ENCODE data around the gene AP1M2.
"Not testable (repeated sequence)": the region's sequence is repeated elsewhere in the genome, so short reads cannot be mapped to it uniquely, and the experiment has no call there.

AP1M2 gene

DNA sequence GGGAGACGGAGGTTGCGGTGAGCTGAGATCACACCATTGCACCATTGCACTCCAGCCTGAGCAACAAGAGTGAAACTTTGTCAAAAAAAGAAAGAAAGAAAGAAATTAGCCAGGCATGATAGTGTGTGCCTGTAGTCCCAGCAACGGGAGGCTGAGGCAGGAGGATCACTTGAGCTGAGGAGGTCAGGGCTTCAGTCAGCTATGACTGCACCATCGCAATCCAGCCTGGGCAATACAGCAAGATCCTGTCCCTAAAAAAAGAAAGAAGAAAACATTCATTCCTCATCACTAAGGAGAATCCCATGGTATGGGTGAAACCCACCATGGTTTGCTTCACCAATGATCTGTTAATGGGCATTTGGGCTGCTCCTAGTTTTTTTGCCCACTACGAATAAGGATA is 13.0 kb upstream of the AP1M2 start:
- no peak for DNase-seq

DNA sequence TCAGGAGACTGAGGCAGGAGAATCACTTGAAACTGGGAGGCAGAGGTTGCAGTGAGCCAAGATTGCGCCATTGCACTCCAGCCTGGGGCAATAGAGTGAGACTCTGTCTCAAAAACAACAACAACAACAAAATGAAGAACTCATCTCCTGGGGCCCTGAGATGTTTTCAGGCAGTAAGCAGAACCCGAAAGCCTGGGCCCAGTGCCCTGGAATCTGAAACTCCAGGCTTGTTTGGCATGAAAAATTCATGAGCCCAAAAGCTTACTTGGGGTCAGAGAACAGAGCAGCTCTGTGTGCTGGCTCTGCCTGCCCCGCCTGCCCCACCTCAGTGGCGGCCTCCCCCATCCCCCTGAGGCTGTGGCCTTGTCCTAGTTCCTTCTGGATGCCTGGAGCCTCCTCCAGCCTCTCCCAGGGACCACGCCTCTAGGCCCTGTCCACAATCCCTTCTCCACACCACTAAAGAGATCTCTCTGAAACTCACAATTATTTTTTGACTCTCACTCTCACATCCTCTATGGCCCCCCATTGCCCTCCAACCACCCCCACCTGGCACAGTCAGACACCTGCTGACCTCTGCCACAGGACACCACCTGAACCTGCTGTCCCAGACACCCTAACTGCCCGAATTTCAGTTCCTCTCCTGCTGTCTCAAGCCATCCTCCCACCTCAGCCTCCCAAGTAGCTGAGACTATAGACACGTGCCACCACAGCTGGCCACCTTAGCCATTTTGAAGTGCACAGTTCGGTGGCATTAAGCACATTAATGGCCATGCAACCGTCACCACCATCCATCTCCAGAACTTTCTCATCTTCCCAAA is 6.9 kb upstream of the AP1M2 start:
- DNase-seq: no peak

DNA sequence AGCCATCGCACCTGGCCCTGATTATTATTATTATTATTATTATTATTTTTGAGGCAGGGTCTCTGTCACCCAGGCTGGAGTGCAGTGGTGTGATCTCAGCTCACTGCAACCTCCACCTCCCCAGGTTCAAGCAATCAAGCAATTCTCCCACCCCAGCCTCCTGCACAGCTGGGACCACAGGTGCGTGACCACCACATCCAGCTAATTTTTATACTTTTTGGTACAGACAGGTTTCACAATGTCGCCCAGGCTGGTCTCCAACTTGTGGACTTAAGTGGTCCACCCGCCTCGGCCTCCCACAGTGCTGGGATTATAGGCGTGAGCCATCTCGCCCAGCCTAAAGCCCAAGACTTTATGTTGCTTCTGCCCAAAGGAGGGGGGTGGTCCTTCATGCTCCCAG is 6.0 kb upstream of the AP1M2 start:
- no peak for DNase-seq

DNA sequence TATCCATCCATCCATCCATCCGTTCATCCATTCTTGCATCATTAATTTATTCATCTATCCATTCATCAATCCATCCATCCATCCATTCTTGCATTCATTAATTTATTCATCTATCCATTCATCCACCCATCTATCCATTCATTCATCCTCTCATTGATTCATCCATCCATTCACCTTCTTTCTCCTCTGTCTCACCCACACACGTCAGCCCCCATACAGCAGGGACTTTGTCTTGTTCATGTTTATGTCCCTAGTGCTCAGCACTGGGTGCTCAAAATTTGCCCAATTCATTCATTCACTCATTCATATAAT is 683 bp upstream of the AP1M2 start:
- no peak for DNase-seq

DNA sequence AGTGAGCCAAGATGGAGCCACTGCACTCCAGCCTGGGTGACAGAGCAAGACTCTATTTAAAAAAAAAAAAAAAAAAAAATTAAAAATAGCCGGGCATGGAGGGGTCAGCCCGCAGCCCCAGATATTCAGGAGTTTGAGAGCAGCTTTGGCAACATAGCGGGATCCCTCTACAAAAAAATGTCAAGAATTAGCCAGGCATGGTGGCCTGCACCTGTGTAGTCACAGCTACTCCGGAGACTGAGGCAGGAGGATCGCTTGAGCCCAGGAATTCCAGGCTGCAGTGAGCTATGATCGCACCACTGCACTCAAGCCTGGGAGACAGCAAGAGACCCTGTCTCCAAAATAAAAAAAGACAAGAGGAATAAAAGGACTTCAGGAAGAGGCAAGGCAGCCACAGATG is 716 bp downstream of the AP1M2 start:
- DNase-seq: no peak

DNA sequence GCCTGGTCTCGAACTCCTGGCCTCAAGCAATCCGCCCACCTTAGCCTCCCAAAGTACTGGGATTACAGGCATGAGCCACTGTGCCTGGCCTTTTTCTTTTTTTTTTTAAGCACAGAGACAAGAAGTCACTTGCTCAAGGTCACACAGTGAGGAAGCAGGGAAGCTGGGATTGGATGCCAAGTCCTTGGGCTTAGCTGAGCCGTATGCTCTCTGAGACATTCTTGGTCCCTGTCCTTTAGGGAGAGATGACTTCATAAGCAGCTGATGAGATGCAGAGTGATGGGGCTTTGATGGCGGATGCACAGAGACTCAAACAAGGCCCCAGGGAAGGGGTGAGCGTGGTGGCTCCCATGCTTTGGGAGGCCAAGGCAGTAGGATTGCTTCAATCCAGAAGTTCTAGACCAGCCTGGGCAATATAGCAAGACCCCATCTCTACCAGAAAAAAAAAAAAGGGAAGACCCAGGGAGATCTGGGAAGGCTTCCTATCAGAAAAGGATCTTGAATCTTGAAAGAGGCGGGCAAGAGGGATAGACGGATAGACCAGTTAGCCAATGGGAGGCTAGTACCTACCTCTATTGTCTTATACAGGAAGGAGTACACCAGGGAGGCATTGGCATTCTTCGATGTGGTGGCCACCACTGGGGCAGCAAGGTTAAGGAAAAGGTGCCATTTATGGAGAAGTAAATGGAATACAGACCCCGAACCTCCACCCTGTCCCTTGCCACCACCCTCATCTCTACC is 3.9 kb downstream of the AP1M2 start:
- DNase-seq: no peak

DNA sequence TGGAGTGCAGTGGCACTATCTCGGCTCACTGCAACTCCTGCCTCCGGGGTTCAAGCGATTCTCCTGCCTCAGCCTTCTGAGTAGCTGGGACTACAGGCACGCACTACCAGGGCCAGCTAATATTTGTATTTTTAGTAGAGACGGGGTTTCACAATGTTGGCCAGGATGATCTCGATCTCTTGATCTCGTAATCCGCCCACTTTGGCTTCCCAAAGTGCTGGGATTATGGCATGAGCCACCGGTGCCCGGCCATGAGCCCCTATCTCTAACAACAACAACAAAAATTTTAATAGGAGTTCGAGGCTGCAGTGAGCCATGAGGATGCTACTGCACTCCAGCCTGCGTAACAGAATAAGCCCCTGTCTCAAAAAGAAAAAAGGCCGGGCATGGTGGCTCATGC is 5.0 kb downstream of the AP1M2 start:
- DNase-seq: no peak

DNA sequence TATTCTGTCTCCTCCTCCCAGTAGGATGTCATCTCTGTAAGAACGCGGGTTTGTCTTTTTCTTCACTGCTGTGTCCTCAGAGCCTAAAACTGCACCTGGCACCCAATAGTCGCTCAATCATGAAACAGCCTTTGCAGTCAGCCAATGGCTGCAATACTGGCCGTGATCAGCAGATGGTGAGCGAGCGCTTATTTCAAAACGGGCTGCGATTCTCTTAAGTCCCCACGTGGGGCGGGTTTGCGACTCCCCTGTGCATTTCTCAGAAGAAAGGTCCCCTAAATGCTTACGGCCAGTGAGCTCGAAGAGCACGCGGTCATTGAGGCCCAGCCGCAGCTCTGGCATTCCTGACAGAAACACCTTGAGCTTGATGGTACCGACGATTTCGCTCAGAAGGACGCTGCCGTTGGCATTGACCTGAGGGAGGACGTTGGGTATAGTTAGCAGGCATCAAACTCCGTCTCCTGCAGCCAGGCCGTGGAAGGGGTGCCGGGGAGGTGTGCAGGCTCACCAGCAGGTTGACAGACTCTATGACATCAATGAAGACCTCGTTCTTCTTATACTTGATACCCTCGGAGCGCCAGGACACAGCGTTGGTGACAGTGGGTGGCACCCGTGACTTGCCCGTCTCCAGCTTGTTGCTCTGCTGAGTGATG is 6.0 kb downstream of the AP1M2 start:
- DNase-seq: peak; percentile 91

DNA sequence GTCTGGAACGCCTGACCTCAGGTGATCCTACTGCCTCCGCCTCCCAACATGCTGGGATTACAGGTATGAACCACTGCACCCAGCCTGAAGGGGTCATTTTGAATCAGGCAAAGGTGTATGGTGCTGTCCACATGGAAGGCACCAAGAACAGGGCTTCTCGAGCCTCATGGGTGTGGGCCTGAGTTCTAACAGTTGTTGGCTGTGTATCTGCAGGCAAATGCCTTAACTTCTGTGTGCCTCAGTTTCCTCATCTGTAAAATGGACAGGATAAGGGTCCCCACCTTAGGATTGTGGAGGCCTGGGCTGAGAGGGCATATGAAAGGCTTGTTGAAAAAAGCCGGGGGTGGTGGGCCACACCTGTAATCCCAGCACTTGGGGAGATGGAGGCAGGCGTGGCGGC is 9.2 kb downstream of the AP1M2 start:
- no peak for DNase-seq

DNA sequence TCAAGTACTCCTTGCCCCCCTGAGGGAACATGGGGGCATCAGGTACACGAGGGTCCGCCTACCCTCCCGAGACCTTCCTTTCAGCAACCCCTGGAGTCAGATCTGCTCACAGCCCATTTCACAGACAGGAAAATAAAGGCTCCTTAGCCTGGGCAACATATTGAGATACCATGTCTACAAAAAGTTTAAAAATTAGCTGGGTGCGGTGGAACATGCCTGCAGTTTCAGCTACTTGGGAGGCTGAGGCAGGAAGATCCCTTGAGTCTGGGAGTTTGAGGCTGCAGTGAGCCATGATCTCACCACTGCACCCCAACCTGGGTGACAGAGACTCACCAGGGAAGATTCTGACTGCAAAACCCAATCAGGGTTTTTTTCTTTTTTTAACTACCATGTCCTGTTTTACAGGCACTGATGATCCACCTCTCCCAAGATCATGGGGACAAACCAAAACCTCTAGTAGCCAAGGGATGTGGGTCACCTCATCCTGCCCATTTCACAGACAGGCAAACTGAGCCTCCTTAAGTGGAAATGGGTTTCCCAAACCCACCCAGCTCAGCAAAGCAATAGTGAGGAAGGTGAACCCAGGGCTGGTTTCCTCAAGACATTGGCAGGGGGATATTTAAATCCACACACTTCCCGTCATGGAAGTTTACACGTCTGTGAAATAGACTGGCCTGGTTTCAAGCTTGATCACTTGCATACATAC is 11.9 kb downstream of the AP1M2 start:
- no peak for DNase-seq

DNA sequence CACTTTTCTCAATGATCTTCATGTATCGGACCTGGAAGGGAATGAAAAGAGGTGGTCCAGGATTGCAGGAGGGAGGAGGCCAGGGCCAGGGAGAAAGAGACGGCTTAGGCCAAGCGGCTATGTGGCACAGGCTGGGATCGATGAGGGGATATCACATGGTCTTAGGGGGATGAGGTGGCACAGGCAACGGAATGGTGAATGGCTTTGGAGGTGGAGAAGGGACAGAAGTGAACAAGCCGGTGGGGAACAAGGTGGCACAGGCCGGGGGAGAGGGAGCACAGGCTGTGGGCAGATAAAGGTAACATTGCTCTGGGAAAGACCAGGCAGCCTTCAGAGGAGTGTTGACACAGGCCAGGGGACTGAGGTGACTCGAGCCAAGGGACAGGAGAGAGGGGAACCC is 12.7 kb downstream of the AP1M2 start:
- DNase-seq: no peak

DNA sequence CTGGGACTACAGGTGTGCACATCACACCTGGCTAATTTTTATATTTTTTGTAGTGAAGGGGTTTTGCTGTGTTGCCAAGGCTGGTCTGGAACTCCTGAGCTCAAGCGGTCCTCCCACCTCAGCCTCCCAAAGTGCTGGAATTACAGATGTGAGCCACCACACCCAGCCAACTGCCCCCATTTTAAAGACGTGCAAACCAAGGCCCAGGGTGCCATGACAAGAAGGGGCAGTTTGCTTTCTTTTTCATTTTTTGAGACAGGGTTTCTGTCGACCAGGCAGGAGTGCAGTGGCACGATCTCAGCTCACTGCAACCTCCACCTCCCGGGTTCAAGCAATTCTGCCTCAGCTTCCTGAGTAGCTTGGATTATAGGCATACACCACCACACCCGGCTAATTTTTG is 13.3 kb downstream of the AP1M2 start:
- DNase-seq: not testable (repeated sequence)

DNA sequence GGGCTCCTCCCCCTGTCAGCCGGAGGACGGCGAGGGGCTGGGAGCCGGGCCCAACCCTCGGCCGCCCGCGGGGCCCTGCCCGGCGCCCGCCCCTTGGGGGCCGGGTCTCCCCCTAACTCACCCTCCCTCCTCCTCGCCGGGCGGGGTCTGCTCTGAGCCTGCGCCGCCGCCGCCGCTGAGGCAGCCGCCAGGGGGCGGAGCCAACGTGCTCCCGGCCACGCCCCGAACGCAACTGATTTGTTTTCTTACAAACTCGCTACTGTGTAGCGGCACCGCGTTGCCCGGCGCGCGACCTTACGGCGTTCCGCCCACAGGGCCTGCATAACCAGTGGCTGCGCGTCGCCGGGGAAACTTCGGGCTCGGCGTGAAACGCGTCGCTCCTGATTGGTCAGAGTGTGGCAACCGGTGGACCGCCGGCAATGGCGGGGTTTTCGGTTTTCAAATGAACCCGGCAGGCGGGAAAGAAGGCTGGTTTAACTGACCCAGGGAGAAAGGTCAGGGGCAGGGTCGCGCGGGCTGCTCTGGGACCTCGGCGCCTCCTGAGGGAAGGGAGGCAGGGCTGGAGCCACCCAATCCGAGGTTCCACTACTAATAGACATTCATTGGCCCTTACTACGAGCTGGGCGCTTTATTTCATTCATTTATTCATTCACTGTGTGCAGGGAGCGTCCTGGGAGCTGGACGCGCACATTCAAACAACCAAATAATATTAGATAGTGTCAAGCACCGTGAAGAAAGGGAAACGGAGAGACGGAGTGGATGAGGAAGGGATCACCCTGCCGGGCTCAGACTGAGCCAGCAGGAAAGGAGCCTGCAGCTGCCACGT is 18.1 kb downstream of the AP1M2 start, which contains the start of gene CDKN2D:
Gene CDKN2D, minus strand, starts transcription at position 154 of the 826 bp plus-strand sequence. CDS start 326 bp downstream, outside the sequence.
- peak; percentile 100 for DNase-seq

DNA sequence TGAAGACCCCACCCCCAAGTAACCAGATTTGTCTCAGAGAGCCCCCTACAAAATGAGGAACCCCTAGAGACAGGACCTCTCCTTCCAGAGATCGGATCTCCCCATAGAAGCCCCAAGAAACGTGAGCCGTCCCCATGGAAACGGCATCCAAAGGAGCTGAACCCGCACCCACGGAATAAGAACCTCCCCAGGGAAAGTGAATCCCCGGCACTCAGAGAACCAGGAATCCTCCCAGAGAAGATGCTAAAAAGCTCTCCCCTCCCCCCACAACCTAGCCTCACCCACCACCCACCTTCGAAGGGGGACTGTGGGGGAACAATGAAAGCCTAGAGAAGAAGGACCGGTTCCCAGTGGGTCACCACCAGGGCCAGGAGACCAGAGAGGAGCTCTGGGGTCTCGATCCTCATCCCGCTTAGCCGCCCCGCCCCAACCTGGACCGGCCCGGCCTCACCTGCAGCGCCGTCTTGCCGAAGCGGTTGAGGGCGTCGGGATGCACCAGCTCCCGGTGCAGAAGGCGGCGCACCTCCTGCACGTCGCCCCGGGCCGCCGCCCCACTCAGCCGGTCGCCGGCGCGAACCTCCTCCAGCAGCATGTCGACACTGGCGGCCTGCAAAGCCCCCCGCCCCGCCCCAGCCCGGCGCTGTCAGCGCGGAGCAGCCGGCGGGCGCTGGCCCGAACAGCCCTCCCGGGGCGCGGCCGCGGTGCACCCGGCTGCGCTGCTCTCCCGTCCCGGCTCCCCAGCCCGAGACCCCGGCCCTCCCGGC is 18.9 kb downstream of the AP1M2 start:
- peak; percentile 60 for DNase-seq

DNA sequence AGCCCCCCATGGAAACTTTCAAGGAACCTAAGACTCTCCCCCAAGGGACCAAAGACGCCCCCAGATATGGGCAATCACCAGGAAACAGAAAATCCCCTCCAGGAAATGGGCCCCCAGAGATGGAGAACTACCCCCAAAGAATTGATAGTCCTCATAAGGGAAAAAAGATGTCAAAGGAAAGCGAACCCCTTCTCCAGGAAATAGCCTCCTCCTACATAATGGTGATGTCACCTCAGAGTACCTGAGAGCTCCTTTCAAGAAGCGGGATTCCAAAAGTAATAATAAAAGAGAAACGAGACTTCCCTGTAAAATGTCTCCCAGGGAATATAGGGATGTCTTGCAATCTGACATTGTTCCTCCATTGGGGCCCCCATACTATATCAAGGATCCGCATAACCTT is 19.5 kb downstream of the AP1M2 start:
- no peak for DNase-seq

DNA sequence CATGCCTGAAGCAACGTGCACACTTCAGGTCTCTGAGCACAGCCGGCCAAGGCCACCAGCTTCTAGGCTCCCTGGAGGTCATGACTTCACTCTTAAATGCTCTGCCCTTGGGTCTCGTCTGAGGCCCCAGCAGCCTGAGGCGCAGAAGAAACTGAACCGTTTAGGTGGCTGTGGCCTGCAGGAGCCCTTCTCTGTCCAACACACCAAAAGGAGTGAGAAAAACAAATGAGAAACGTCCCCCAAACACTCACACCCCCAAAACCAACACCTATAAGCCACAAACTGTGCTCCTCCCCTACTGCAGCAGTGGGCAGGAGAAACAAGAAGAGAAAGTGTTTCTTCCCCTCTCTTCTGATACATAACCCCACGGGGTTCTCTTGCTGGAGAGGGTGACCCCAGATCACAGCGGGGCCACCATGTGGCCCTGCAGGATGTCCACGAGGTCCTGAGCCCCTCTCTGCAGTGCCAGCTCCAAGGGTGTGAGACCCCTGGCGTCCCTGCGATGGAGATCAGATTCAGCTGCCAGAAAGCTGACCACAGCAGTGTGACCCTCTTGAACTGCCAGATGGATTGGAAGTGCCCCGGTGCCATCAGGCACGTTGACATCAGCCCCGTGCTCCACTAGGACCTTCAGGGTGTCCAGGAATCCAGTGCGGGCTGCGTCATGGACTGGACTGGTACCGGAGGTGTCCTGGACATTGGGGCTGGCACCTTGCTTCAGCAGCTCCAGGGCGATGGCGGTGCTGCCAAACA is 20.3 kb downstream of the AP1M2 start:
- DNase-seq: peak; percentile 50

DNA sequence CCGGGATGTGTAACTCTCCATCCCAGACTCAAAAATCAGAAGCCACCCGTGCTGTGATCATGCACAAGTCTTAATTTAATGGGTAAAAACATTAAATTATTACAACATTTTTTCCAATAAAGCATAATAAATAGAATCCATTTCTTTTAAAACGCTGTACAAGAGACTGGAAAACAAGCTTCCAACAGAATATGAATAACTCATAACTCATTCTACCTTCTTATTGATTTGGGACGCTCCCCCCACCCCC is 20.8 kb downstream of the AP1M2 start:
- no peak for DNase-seq

DNA sequence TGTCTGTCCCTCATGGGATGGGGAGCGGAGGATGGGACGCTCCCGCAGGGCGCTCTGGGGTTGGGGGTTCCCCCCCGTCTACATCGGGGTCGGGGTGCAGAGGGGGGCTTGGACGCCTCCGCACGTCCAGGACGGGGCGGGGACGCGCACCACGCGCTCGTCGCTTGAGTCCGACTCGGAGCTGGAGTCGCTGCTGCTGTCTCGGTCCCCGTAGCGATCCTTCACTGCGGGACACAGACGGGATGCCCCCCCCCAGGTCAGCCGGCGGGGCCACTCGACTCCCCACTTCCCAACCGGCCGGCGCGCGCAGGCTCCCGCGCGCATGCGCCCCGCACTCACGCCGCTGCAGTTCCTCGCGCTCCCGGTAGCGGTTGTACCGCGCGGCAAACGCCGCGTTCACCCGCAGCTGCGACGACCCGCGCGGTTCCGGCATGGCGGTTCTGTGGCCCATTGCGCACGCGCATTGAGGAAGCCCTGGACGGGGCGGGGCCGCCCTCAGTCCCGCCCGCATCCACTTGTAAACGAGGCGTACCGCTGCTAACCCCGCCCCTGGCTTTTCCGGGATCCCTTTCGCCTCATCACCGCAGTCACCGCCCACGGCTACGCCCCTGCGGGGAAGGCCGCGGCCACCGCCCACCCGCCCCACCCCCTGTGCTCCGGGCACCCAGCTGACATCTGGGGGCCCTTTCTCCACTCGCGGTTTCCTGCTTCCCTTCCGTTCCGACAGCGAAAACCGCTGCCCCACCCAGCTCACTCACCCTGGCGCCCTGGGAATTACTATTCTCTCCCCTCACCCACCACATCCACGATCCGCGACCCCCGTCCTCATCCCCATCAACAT is 21.3 kb downstream of the AP1M2 start, which contains the start of gene KRI1:
Gene KRI1, minus strand, starts transcription at position 444 of the 841 bp plus-strand sequence. Its CDS starts 11 bp downstream, at position 433.
- DNase-seq: peak; percentile 97

DNA sequence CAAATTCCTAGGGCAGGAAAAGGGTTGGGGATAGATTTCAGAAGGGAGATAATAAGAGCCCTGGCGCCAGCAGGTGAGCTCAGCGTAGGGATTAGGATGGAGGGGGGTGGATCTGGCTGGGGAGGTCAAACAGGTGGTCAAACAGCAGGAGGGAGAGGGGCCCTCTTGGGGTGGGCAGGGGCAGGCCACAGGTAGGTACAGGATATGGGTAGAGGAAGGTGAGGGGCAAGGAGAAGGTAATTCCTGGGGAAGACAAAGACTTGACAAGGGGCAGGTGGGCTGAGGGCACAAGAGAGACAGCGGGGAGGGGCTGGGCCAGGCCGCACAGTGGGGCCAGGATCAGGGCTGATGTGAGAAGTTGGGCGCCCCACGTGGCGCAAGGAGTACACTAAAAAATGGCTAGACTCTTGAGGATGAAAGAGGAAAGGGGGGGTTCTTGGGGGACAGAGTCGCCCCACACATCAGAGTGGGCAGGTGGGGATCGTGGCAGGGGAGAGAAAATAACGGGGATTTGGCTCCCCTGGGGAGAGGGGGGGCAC is 22.0 kb downstream of the AP1M2 start:
- DNase-seq: peak; percentile 63

DNA sequence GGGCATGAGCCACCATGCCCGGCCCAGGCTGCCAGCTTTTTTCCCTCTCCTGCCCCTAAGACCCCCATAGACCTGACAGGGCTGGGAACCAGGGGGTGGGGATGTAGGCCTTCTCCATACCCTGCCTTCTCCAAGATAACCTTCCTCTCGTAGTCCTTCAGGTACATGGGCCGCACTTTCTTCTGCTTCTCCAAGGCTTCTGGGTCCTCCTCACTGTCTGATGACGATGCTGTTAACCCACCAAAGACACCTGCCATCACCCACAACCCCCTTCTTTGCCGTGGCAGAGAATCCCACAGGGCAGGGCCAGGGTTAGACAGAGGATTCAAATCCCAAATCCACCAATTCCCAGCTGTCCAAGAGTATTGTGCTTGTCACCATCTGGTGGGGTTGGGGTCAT is 24.5 kb downstream of the AP1M2 start:
- DNase-seq: no peak
